Heart right ventricle (tissue), 16 donors: ENCODE data around the gene AKNAD1. TPM values are rescaled to one million over a fixed set of nuclear protein-coding genes. Genes with fewer than 3 reads are reported as not detected.
A peak's percentile ranks its signal among the peaks of the same experiment; 100 is the strongest.

Experiments used
- ATAC-seq, 8 donors: fragments of 200-7000 bp; cut with Tn5 transposase; one replicate each; pipeline ENCODE4 v1.9.1; 2020; ENCODE audit warnings: mild to moderate bottlenecking in 8 of 8, moderate library complexity in 8 of 8, moderate number of reproducible peaks in 1 of 8
- DNase-seq, 2 donors: peaks; one replicate each; pipeline ENCODE4 v3.0.0-alpha.2; 2020
- H3K27ac ChIP-seq, 10 donors: fragments of 200-600 bp; sonication (generic) in 2 of 10; one replicate each; pipeline versions ENCODE4 v1.5.0 to v1.8.0; 2020 to 2022; ENCODE audit warnings: mild to moderate bottlenecking in 3 of 10
- H3K27me3 ChIP-seq, 7 donors: fragments of 200-600 bp; one replicate each; pipeline ENCODE4 v1.8.0; 2021 to 2022; ENCODE audit warnings: mild to moderate bottlenecking in 2 of 7
- H3K36me3 ChIP-seq, 9 donors: fragments of 200-600 bp; sonication (generic) in 1 of 9; one replicate each; pipeline versions ENCODE4 v1.5.0 to v1.8.0; 2020 to 2022; ENCODE audit warnings: mild to moderate bottlenecking in 2 of 9
- H3K4me1 ChIP-seq, 9 donors: fragments of 200-600 bp; sonication (generic) in 1 of 9; one replicate each; pipeline versions ENCODE4 v1.5.0 to v1.8.0; 2020 to 2022; ENCODE audit warnings: mild to moderate bottlenecking in 4 of 9
- H3K4me3 ChIP-seq, 10 donors: fragments of 200-600 bp; sonication (generic) in 2 of 10; one replicate each; pipeline versions ENCODE4 v1.5.0 to v1.8.0; 2020 to 2022; ENCODE audit warnings: mild to moderate bottlenecking in 7 of 10, moderate library complexity in 2 of 10
- H3K9me3 ChIP-seq, 11 donors: fragments of 200-600 bp in 10 of 11; sonication (generic) in 2 of 11; one replicate each; pipeline versions ENCODE4 v1.5.0 to v1.8.0; 2013 to 2022; ENCODE audit warnings: mild to moderate bottlenecking in 2 of 11, control low read depth in 1 of 11, moderate library complexity in 1 of 11
- WGBS, 2 donors: extraction: QIAGEN DNeasy Blood & Tissue Kit; methylation state at CpG; one replicate each; pipeline ENCODE4 v1.1.7; 2013; ENCODE audit warnings: inconsistent platforms in 1 of 2; 5-methylcytosine and 5-hydroxymethylcytosine counted together
- intact Hi-C, 10 donors: fragments of 100-400 bp; cut with DNase I; formaldehyde crosslinking; loops; one replicate each; pipeline versions ENCODE4 v1.11.1 to v1.14.2; 2022
- polyA plus RNA-seq, 2 donors: library from polyadenylated mRNA; stranded (reverse); fragments of 200-250 nt; gene quantifications; one replicate each; pipeline ENCODE4 v1.2.3, GENCODE V29; 2013
- total RNA-seq, 10 donors: library from RNA; stranded (reverse); fragmentation: NEBNext Ultra II Directional in 3 of 10; extraction: Animal tissue kit (Norgen Biotek cat#: 25700) in 3 of 10; gene quantifications; one replicate each; pipeline versions ENCODE4 v1.2.1 to v1.2.4, GENCODE V29; 2021 to 2023
- TF ChIP-seq, protein P1 (sequence below), 9 donors: fragments of 200-600 bp; sonication (generic) in 2 of 9; IDR thresholded peaks; one replicate each; pipeline versions ENCODE4 v1.5.0 to v1.8.0; 2021 to 2022; ENCODE audit warnings: antibody characterized with exemption in 9 of 9, mild to moderate bottlenecking in 5 of 9, moderate library complexity in 1 of 9
- donor health status: Arrhythmogenic right ventricular cardiomyopathy.
- donor health status: ischemic (EF 13 %, LVEDD 7.1; RV severe dilation, severe dysfunction).
- donor health status: healthy with polysubstance abuse.
- donor health status: DM: no; HTN: yes; CAD: no.
- donor health status: DM: no; HTN: no; CAD: no.
- donor health status: ischemic (EF 25% LVEDD 6.9; RV normal size, moderate dysfunction).
- donor health status: ischemic (EF 25% LVEDD 5.7; RV mildly dilated, moderate dysfunction).
- donor health status: healthy.
- donor health status: DM: yes; HTN: yes; CAD: no.
- donor health status: Ischemic cardiomyopathy.
- donor health status: ischemic (EF 35%, LVEDD 5.7; RV mildly dilated, moderate dysfunction).
- donor health status: nonischemic (EF 11% LVEDD 7.7; RV severe dilation, severe dysfunction).
- donor health status: DM: yes; HTN: yes; CAD: no.
- donor health status: PGD.
- donor health status: ischemic (EF 29% LVEDD 5.4; RV normal size, mild dysfunction).
- donor health status: nonischemic (EF 23%, LVEDD 6.1; RV moderate dilation, normal function).

The AKNAD1 gene
- total and polyA plus RNA-seq, 12 donors: 0.06 to 0.15 TPM; not detected in 10

DNA sequence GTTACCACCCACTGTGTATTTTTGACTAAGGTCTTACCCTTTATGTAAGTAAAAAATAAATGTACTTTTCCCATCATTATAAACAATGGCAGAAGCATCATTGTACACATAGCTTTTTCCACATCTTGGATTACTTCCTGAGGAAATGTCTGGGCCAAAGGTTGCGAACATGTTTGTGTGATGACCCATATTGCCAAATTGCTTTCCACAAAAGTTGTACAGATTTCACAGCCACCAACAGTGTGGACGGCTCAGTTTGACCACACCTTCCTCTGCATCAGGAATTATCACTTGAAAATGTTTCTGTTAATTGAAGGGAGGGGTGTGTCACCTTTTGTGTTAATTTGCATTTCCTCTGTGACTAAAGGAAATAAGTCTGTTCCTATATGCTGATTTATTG, 25.7 kb downstream of the AKNAD1 start:
- ATAC-seq: peak in 1 of 8 donors; percentile 28
- TF ChIP-seq, protein P1, sequence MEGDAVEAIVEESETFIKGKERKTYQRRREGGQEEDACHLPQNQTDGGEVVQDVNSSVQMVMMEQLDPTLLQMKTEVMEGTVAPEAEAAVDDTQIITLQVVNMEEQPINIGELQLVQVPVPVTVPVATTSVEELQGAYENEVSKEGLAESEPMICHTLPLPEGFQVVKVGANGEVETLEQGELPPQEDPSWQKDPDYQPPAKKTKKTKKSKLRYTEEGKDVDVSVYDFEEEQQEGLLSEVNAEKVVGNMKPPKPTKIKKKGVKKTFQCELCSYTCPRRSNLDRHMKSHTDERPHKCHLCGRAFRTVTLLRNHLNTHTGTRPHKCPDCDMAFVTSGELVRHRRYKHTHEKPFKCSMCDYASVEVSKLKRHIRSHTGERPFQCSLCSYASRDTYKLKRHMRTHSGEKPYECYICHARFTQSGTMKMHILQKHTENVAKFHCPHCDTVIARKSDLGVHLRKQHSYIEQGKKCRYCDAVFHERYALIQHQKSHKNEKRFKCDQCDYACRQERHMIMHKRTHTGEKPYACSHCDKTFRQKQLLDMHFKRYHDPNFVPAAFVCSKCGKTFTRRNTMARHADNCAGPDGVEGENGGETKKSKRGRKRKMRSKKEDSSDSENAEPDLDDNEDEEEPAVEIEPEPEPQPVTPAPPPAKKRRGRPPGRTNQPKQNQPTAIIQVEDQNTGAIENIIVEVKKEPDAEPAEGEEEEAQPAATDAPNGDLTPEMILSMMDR (IDR thresholded peaks at IDR 0.05): no peak
- Histone ChIP-seq H3K4me1 (peaks cover 0 to 39% (median 24%) of the 10 kb centered on the region in 9 donors), H3K27ac (peak overlapping the region in 9 of 10 donors; percentile 46 to 82 (median 68)), H3K9me3 (no peaks in the 10 kb centered on the region), H3K27me3 (no peaks in the 10 kb centered on the region), H3K36me3 (no peaks in the 10 kb centered on the region), H3K4me3 (peak overlapping the region in 1 of 10 donors; percentile 11)
- intact Hi-C loops: loop anchor here in 1 of 10 donors (5.0 kb wide), 1 partner anchor 66 kb away; no protein-coding TSS in a partner anchor
- DNase-seq: no peak
- 43 to 49% methylated on average over 2 of the region's 2 CpGs for WGBS, 2 donors

DNA sequence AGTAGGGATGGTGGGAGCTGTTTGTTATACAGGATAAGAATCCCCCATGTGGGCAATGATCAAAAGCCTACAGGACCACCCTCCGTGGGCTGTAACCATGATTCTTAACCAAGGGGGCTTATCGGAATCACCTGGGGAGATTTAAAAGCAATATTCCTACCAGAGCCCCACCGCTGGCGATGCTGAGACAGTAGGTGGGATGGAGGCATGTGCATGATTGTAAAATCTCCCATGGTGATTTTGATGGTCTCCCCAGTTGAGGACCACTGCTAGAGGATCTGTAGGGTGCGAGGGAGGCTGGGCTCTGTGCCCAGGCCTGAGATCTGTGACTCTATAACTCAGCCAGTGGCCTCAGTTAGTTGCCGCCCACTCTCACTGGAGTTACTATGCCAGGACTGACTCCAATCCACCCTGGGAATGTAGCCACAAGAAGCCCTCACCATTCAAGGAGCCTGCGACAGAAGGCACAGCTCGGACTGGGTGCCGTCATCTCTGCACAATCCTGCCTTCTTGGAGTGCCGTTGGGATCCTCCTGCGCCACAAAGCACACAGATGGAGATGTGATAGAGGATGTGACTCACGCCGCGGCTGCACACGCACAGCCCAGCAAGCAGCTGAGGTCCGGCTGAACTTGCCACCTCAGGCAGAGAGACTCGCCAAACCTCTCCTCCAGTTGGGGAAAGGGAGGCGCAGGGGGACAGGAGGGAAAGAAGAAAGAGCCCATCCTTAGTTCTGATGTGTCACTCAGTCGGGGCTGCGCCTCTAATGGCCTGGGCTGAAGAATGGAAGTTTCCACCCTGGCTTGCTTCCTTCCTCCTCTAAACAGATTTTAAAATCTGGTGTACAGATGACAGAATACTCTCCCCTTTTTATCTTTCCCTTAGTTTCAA, 26.5 kb downstream of the AKNAD1 start:
- peak overlapping the region; percentile 26 to 82 (median 68) for H3K27ac ChIP-seq
- intact Hi-C loops: loop anchor here in 1 of 10 donors (5.0 kb wide), 1 partner anchor 67 kb away; no protein-coding TSS in a partner anchor
- DNase-seq (peak; percentile 62 to 73), ATAC-seq (peak; percentile 80 to 90 (median 86))
- 52 to 61% methylated on average over 20 of the region's 20 CpGs for WGBS, 2 donors
- no peaks in the 10 kb centered on the region for H3K36me3 ChIP-seq
- no peaks in the 10 kb centered on the region for H3K27me3 ChIP-seq
- H3K9me3 ChIP-seq: peaks cover 0 to under 1% (median 0%) of the 10 kb centered on the region in 11 donors
- H3K4me3 ChIP-seq: peak overlapping the region in 5 of 10 donors; percentile 6 to 30 (median 11)
- H3K4me1 ChIP-seq: peaks cover 0 to 39% (median 24%) of the 10 kb centered on the region in 9 donors
- TF ChIP-seq, protein P1 (IDR thresholded peaks at IDR 0.05): no peak

DNA sequence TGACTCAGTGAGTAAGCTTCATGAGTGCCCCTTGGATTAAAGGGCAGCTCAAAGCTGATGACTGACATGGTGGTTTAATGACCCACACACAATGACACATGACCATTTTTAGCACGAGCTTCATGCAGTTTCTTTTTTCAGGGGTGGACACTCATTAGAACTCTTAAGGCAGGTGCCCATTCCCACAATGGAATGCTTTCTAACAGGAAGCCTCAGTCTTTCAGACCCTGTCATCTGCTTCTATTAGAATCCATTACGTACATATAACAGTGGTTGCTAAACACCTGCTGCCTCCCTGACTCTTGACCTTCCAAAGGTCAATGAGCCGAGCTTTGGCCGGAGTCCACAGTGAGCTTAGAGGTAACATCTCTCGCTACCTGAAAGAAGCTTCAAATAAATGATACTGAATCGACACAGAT, 27.4 kb downstream of the AKNAD1 start:
- no peak for DNase-seq
- Histone ChIP-seq H3K27me3 (no peaks in the 10 kb centered on the region), H3K4me1 (peaks cover 0 to 39% (median 24%) of the 10 kb centered on the region in 9 donors), H3K9me3 (peaks cover 0 to 8% (median 0%) of the 10 kb centered on the region in 11 donors), H3K27ac (peak overlapping the region in 5 of 10 donors; percentile 54 to 82 (median 69)), H3K4me3 (no peak overlapping the region), H3K36me3 (no peaks in the 10 kb centered on the region)
- WGBS, 2 donors: 68 to 74% methylated on average over 6 of the region's 6 CpGs
- TF ChIP-seq, protein P1 (IDR thresholded peaks at IDR 0.05): no peak
- intact Hi-C loops: loop anchor here in 6 of 10 donors (2.0 to 5.0 kb wide), 5 partner anchors 47 to 283 kb away; partner anchors contain the start of genes ELAPOR1 (in 1 of the 6) and GPSM2 (in 1 of the 6)
- peak in 1 of 8 donors; percentile 40 for ATAC-seq
